Astrocyte of the cerebellum (primary cell): Measurements from ENCODE around the gene IFFO2.

Experiments used
- DNase-seq: peaks from one replicate; pipeline ENCODE4 v3.0.0-alpha.2; 2011; ENCODE audit warnings: low read depth
- H3K4me3 ChIP-seq: 2 replicates; pipeline ENCODE4 v1.5.1; 2011; ENCODE audit warnings: mild to moderate bottlenecking, low read depth, low read length, moderate library complexity
- CTCF ChIP-seq: IDR thresholded peaks from 2 replicates; pipeline ENCODE4 v1.5.1; 2012; ENCODE audit warnings: low read length, low read depth, moderate library complexity, mild to moderate bottlenecking; ENCODE audit errors: missing control alignments
- in situ Hi-C: cut with HindIII; loops from 2 replicates; pipeline ENCODE4 v1.10.0; 2017; ENCODE audit warnings: low sequenced_read_pairs

IFFO2 gene

GRCh38 chr1:18854331-18855025 lies 102.0 kb downstream of the IFFO2 start:
- TF ChIP-seq CTCF = no peak
- in situ Hi-C loops = no loop called here
- no peak overlapping the region for H3K4me3 ChIP-seq
- no peak for DNase-seq
